ENCODE results near the gene RNFT2.

Gene RNFT2

GRCh38 chr12:116833474-116833873, 95.4 kb downstream of the RNFT2 start:
- DNase-seq (ENCODE audit: low read depth in 2 of 2) = no peak

DNA sequence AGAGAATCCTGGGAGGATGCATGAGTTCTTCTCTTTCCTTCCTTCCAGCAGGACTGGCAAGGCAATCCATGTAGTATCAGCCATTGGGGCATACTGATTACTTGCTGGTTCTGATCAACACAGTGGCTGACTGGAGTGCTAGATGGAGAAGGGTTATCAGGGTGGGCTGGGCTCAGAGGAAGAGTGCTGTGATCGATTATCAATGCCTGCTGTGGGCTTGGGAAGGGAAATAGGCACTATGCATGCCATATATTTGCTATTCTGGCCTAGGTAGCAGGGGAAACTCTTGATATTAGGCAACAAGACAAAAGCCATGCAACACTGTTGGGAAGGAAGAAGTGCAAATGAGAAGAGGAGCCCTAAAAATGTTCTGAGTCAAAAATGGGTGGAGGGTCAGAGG, 97.4 kb downstream of the RNFT2 start:
- DNase-seq (ENCODE audit: low read depth in 2 of 2) = no peak

DNA sequence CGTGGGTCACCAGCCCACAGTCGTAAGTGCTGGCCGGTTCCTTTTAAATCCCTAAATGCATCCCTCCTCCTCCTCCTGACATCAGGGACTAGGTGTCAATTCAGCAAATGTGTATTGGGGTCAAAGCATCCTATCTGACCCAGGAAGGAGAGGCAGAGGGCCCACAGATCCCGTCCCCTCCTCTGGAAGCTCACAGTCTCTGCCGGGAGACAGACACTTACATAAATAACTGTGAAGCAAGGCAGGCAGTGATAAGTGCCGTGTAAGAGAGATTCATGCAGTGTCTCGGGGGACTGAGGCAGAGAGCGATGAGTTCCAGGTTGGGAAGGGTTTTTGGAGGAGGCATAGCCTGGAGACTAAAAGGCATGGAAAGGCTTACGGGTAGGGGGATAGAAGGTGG, 99.0 kb downstream of the RNFT2 start:
- DNase-seq (ENCODE audit: low read depth in 2 of 2) = no peak

GRCh38 chr12:116838365-116838764, 100.2 kb downstream of the RNFT2 start:
- no peak for DNase-seq (ENCODE audit: low read depth in 2 of 2)

- no peak for DNase-seq (ENCODE audit: low read depth in 2 of 2)
These were observed 101.2 kb downstream of the RNFT2 start for GRCh38 chr12:116839287-116839830.

GRCh38 chr12:116843085-116843484, 105.0 kb downstream of the RNFT2 start:
- no peak for DNase-seq (ENCODE audit: low read depth in 2 of 2)

- DNase-seq (ENCODE audit: low read depth in 2 of 2) = no peak
These were observed 111.1 kb downstream of the RNFT2 start for GRCh38 chr12:116849216-116849615.

- no peak for DNase-seq (ENCODE audit: low read depth in 2 of 2)
These were observed 114.2 kb downstream of the RNFT2 start for GRCh38 chr12:116852303-116852702.

- no peak for DNase-seq (ENCODE audit: low read depth in 2 of 2)
These were observed 115.4 kb downstream of the RNFT2 start for GRCh38 chr12:116853507-116853906.

GRCh38 chr12:116855744-116856470, 117.8 kb downstream of the RNFT2 start:
- DNase-seq (ENCODE audit: low read depth in 2 of 2) = no peak

DNA sequence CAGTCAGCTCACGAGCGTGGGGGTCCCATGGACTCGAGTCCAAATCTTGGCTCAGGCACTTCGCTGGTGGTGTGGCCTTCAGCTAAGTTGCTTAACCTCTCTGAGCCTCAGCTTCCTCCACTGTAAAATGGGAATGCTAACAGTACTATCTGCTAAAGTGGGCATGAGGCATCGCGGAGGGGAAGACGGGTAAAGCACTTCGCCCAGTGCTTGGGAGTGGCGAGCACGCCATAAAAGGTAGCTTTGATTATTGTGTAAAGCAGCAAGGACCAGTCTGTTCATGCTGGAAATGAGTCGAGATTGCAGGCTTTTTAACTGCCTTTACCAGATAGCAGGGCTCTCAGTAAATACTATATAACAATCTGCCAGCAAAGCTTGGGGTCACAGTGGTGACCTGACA, 118.6 kb downstream of the RNFT2 start:
- DNase-seq (ENCODE audit: low read depth in 2 of 2) = no peak

GRCh38 chr12:116859079-116859478, 121.0 kb downstream of the RNFT2 start:
- DNase-seq (ENCODE audit: low read depth in 2 of 2) = no peak

GRCh38 chr12:116860263-116860662, 122.1 kb downstream of the RNFT2 start:
- no peak for DNase-seq (ENCODE audit: low read depth in 2 of 2)

DNA sequence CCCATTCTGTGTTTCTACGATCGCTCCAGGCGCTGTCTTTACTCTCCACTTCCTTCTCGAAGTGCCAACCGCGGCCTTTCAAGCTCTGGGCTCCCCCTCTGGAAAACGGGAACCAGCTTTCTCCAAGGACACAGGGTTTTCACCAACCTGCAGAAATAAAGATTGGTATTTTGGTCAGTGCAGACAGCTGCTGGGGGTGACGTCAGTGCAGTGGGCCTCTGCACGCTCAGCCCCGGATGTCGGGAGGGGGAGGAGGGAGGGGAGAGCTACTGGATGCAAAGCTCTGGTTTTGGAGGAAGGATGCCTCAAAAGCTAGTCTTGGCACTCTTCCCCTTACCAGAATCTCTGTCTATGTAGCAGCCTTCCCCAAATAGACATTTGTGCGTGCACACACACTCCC, 123.2 kb downstream of the RNFT2 start:
- no peak for DNase-seq (ENCODE audit: low read depth in 2 of 2)

DNA sequence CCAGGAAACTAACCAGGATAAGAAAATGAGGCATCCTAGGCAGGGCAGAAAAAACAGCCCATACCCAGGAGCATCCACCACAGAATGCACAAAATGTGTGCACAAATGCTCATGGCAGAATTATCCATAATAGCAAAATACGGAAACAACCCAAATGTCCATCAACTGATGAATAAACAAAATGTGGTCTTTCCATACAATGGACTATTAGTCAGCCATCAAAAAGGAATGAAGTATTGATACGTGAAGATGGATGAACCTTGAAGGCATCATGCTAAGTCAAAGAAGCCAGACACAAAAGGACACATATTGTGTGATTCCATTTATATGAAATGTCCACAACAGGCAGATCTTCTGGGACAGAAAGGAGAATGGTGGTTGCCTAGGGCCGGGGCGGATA, 124.1 kb downstream of the RNFT2 start:
- no peak for DNase-seq (ENCODE audit: low read depth in 2 of 2)

DNA sequence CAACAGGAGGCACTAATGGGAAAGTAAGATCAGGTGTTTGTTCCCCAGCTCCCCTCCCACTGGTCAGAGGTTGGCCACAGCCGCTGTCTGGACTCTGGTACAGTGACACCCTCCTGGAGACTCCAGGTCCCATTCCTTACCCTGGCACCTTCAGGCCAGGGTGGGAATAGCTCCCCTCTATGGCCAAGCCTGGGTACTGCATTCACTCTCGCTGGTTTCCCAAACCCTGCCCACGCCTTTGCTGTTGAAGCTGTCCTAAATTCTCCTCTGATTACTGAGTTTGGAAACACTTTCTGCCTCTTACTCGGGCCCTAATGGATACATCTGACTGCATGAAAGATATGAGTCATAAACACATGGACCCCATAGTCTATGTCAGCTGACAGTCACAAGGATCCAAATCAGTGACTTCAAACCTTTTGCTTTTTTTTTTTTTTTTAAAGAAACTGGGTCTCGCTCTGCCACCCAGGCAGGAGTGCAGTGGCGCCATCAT, 125.2 kb downstream of the RNFT2 start:
- no peak for DNase-seq (ENCODE audit: low read depth in 2 of 2)

DNA sequence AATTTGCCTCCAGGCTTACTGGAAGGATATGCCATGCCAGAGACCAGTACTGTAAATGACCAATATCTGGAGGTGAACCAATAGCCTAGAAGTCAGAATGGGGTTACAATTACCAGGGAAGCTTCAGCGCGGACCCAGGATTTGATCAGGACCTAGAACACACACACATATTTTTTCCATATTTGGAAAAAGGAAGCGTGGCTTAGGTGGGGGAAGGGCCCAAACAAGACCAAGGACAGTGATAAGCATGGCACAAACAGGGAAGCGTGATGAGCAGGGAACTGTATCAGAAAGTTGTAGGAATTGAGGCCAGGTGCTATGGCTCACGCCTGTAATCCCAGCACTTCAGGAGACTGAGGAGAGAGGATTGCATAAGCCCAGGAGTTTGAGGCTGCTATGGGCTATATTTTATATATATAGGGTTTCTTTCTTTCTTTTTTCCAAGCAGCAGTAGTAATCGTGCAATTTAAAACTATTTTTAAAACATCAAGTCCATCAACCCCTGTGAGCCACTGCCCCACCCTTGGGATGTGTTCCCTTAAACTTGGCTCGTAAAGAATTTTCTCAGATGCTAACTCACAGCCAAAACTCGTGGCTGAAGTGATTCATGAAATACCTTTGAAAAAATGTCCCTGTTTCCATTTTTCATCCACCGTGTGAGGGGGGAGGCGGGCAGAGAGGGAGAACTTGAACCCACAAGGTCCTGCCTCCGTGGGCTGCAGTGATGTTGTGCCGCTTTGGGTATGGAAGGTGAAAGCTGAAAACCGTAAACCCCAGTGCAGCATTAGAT, 126.5 kb downstream of the RNFT2 start:
- DNase-seq (ENCODE audit: low read depth in 2 of 2) = no peak

GRCh38 chr12:116867523-116867922, 129.4 kb downstream of the RNFT2 start:
- DNase-seq (ENCODE audit: low read depth in 2 of 2) = no peak

DNA sequence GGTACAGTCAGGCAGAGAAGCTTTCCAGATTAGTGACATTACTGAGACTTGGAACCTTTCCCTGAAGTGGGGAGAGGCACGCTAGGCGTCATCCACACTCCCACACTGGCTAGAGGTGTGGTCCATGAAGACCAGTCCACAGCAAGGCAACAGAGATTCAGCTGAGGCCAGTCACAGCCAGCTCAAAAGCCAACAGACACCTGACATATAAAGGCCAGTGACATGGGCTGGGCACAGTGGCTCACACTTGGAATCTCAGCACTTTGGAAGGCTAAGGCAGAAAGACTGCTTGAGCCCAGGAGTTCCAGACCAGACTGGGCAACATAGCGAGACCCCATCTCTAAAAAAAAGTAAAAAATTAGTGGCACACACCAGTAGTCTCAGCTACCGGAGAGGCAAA, 132.2 kb downstream of the RNFT2 start:
- no peak for DNase-seq (ENCODE audit: low read depth in 2 of 2)

- no peak for DNase-seq (ENCODE audit: low read depth in 2 of 2)
These were observed 136.3 kb downstream of the RNFT2 start for GRCh38 chr12:116874324-116874995.

GRCh38 chr12:116876151-116876869, 138.2 kb downstream of the RNFT2 start:
- no peak for DNase-seq (ENCODE audit: low read depth in 2 of 2)
